Kidney epithelial cell (primary cell): ENCODE measurements around the gene AP4S1. TPM values are rescaled to one million over a fixed set of nuclear protein-coding genes. Genes with fewer than 3 reads are reported as not detected.
"Not testable (repeated sequence)": the region's sequence is repeated elsewhere in the genome, so short reads cannot be mapped to it uniquely, and the experiment has no call there.

Experiments
- DNase-seq: peaks from one replicate; pipeline ENCODE4 v3.0.0-alpha.2; 2010; ENCODE audit warnings: low read depth
- H3K27me3 ChIP-seq: 2 replicates; pipeline ENCODE4 v1.6.0; 2011; ENCODE audit warnings: low read length; ENCODE audit not compliant: control insufficient read depth, insufficient read depth
- H3K36me3 ChIP-seq: 2 replicates; pipeline ENCODE4 v1.5.1; 2011; ENCODE audit warnings: low read length; ENCODE audit not compliant: control insufficient read depth, insufficient read depth
- H3K4me3 ChIP-seq: 2 replicates; pipeline ENCODE4 v1.5.1; 2011; ENCODE audit warnings: low read depth, mild to moderate bottlenecking, control low read depth, low read length
- CTCF ChIP-seq: IDR thresholded peaks from 2 replicates; pipeline ENCODE4 v1.5.1; 2011; ENCODE audit warnings: mild to moderate bottlenecking, moderate library complexity, low read length, control low read depth, inconsistent platforms; ENCODE audit not compliant: insufficient read depth, poor library complexity, severe bottlenecking
- total RNA-seq: library from RNA; depleted of rRNA; stranded (reverse); fragments of >200 nt; gene quantifications from 2 replicates; pipeline ENCODE4 v1.2.3, GENCODE V29; 2015

Gene AP4S1
- 5.5 and 16.0 TPM in 2 replicates for total RNA-seq

- no peak for TF ChIP-seq CTCF
- DNase-seq = no peak
- no peaks in the 10 kb centered on the region for H3K27me3 ChIP-seq
These were observed at the start of gene AP4S1 for GRCh38 chr14:31025367-31026076. Gene AP4S1, plus strand, starts transcription at chr14:31025649. Its CDS starts 40,548 bp downstream, at chr14:31066197.

GRCh38 chr14:30977752-30978151, 47.7 kb upstream of the AP4S1 start:
- H3K27me3 ChIP-seq = no peaks in the 10 kb centered on the region
- DNase-seq = no peak
- no peak for TF ChIP-seq CTCF

More at GRCh38 chr14:31025367-31026076, at the start of gene AP4S1:
- Histone ChIP-seq H3K4me3 (peak within 1 kb of the TSS; percentile 99), H3K36me3 (no peaks in the 10 kb centered on the region)

GRCh38 chr14:30980106-30980704, 45.2 kb upstream of the AP4S1 start:
- peak; percentile 48 for TF ChIP-seq CTCF

More at GRCh38 chr14:30977752-30978151, 47.7 kb upstream of the AP4S1 start:
- Histone ChIP-seq H3K36me3 (no peaks in the 10 kb centered on the region), H3K4me3 (no peak overlapping the region)

GRCh38 chr14:30980980-30981379, 44.5 kb upstream of the AP4S1 start:
- Histone ChIP-seq H3K36me3 (no peaks in the 10 kb centered on the region), H3K27me3 (no peaks in the 10 kb centered on the region), H3K4me3 (no peak overlapping the region)
- TF ChIP-seq CTCF = no peak
- DNase-seq = no peak

More at GRCh38 chr14:30980106-30980704, 45.2 kb upstream of the AP4S1 start:
- not testable (repeated sequence) for H3K36me3 ChIP-seq, H3K27me3 ChIP-seq, DNase-seq, H3K4me3 ChIP-seq

GRCh38 chr14:30982533-30982932, 42.9 kb upstream of the AP4S1 start:
- no peak for TF ChIP-seq CTCF
- no peak overlapping the region for H3K4me3 ChIP-seq
- DNase-seq = no peak
- no peaks in the 10 kb centered on the region for H3K27me3 ChIP-seq
- H3K36me3 ChIP-seq = no peaks in the 10 kb centered on the region

- Histone ChIP-seq H3K27me3 (no peaks in the 10 kb centered on the region), H3K36me3 (no peaks in the 10 kb centered on the region), H3K4me3 (no peak overlapping the region)
- no peak for DNase-seq
- no peak for TF ChIP-seq CTCF
These were observed 41.6 kb upstream of the AP4S1 start for GRCh38 chr14:30983858-30984257.
